NCI-H446 treated with DMSO at 0.1 percent for 48 hours (cell line): ENCODE results near the gene TAC1.
"Not testable (repeated sequence)": the region's sequence is repeated elsewhere in the genome, so short reads cannot be mapped to it uniquely, and the experiment has no call there.

Experiments
- DNase-seq: peaks from one replicate; lab custom pipeline; 2025; lab: John Stamatoyannopoulos, UW

Gene TAC1, protein sequence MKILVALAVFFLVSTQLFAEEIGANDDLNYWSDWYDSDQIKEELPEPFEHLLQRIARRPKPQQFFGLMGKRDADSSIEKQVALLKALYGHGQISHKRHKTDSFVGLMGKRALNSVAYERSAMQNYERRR

GRCh38 chr7:97731736-97732564, at the start of gene TAC1:
Gene TAC1, plus strand, starts transcription at chr7:97732086. Its CDS starts 527 bp downstream, at chr7:97732613.
- DNase-seq: no peak

DNA sequence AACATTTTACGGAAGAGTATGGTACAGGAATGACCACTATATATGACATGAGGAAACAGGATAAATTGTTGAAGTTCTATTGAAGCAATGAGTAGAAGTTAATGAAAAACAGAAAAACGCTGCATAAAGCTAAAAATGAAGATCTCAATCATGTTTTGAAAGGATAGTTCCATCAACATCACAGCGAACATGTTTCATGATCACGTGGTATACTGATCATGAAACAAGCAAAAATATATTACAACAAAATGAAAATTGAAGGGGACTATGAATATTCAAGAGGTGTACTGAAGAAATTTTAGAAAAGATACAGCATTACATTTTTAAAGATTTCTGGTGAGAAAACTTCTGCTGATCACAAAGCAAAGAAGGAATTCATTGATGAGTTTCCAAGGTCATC, 45.9 kb upstream of the TAC1 start:
- DNase-seq: no peak

- no peak for DNase-seq
These were observed 38.3 kb upstream of the TAC1 start for GRCh38 chr7:97693586-97693985.

DNA sequence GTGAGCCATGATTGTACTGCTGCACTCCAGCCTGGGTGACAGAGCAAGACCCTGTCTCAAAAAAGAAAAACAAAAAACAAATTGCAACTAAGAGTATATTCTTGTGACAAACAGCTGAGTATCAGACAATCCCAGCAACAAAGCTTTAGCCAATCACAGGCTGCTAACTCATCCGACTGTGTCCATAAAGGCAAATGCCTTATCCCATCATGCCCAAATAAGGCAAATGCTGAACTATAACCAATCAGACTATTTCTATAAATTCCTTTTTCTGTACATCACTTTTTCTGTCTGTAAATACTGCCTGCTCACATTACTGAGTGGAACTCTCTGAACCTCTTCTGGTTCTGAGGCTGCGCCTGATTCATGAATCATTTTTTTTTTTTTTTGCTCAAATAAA, 37.5 kb upstream of the TAC1 start:
- DNase-seq: no peak

- no peak for DNase-seq
These were observed 34.5 kb upstream of the TAC1 start for GRCh38 chr7:97697396-97697795.

GRCh38 chr7:97722386-97722785, 9.5 kb upstream of the TAC1 start:
- no peak for DNase-seq

DNA sequence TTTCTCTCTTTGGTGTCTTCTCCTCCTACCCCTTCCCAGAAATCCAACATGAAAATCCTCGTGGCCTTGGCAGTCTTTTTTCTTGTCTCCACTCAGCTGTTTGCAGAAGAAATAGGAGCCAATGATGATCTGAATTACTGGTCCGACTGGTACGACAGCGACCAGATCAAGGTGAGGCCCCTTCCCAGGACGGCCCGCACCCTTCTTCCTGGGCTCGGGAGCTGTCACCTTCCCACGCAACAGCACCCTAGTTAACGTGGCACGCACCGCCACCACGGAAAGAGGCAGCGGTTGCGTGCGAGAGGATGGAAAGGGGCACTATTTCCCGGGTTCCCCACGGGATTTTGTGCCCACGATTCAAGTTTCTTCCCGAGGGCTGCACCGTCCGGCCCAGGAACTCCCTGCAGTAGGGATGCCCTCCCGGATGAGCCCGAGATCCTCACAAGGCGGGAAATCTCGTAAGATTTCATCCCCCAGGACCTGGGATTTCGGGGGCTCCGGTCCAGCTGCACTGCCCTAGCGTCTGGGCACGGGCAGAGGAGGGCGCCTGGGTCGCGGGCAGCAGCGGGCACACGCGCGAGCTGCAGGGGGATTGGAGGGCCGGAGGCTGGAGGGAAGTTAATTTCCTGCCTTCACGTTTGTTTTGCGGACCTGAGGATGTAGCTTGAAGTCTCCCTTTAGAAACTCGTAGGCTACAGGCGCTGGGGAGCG, 834 bp downstream of the TAC1 start:
- DNase-seq: no peak

DNA sequence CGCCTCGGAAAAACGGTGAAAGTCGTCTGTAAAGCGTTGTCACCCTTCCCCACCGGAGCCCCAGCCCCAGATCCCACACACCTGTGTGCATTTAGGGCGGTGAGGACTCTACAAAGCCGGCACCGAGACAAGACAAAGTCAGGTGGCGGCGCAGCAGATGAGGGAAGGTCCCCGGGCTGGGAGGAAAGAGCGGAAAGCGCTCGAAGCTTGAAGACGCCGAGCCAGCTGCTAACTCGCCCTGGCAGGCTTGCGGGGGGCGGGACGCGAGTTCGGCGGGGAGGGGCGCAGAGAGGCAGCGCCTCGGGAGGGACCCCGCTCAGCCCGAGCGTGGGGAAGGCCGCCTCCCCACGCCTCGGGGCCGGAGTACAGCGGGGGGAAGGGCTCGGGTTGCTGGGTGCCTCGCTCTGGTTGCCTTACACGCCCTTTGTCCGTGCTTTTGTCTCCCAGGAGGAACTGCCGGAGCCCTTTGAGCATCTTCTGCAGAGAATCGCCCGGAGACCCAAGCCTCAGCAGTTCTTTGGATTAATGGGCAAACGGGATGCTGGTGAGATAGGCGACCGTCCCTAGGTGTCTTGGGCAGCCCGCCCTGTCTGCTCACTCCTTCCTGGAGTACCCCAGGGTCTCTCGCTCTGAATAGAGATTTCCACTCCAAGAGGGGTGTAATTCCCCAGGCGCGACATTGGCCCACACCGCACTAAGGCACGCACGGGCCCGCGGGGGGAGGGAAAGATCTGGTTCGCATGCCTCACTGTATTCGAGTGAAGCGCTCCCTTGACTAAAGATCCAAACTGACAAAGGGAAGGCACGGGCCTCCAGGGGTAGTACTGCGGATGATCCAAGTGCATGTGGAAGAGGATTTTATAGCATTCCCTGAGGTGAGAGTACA, 1.6 kb downstream of the TAC1 start:
- no peak for DNase-seq

GRCh38 chr7:97734255-97734654, 2.4 kb downstream of the TAC1 start:
- no peak for DNase-seq

- no peak for DNase-seq
These were observed 3.2 kb downstream of the TAC1 start for GRCh38 chr7:97735075-97735474.

- no peak for DNase-seq
These were observed 16.6 kb downstream of the TAC1 start for GRCh38 chr7:97748482-97748881.

GRCh38 chr7:97751566-97751965, 19.7 kb downstream of the TAC1 start:
- DNase-seq: no peak

DNA sequence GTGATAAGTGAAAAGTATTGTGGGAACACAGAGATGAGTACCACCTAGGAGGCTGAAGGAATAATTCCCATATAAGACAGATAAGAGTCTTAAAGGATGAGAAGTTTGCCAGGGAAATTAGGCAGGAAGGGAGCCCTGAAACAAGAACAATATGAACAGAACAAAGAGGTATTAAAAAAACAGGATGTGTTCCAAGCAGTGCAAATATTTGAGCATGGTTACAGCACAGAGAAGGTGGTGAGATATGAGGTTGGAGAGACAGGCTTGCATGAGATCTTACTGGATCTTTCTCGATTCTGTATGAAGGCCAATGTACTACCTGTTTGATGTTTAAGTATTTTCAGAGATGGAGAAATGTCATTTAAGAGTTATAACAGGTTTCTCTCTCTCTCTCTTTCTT, 20.3 kb downstream of the TAC1 start:
- no peak for DNase-seq

- DNase-seq: no peak
These were observed 25.9 kb downstream of the TAC1 start for GRCh38 chr7:97757824-97758223.

DNA sequence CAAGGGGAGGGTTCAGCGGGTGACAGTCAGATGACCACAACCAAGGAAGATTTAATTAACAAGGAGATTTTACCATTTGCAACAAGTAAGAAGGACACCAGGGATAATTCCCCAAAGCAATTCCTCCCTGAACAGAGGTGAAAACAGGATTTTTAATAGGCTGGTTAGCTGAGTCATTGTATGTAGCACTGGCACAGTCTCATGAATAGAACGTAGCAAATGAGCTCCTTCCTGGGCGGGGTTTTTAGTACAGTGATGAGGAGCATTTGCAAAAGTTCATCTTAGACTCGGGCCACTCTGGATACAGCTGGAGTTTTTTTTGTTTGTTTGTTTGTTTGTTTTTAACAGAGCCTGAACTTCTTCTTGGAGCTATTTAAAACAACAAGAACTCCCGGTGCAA, 39.0 kb downstream of the TAC1 start:
- no peak for DNase-seq

GRCh38 chr7:97771576-97771975, 39.7 kb downstream of the TAC1 start:
- DNase-seq: no peak

- DNase-seq: no peak
These were observed 40.4 kb downstream of the TAC1 start for GRCh38 chr7:97772045-97772901.

GRCh38 chr7:97786398-97786797, 54.5 kb downstream of the TAC1 start:
- DNase-seq: not testable (repeated sequence)
